Endometrial microvascular endothelial cells (primary cell): ENCODE measurements around the gene NT5DC3. TPM values are rescaled to one million over a fixed set of nuclear protein-coding genes. Genes with fewer than 3 reads are reported as not detected.

Source experiments
- in situ Hi-C: cut with HindIII; loops from 2 replicates; pipeline ENCODE4 v1.10.0; 2017; ENCODE audit warnings: low sequenced_read_pairs, low pct_unique_long_range_greater_than_20kb; ENCODE audit errors: inconsistent ontology term
- total RNA-seq: library from RNA; depleted of rRNA; stranded (reverse); fragments of >200 nt; gene quantifications from one replicate; pipeline ENCODE4 v1.2.3, GENCODE V29; 2015; ENCODE audit errors: inconsistent ontology term

NT5DC3 gene
- total RNA-seq, 1 donor from 2014 or later = 7.0 TPM

DNA sequence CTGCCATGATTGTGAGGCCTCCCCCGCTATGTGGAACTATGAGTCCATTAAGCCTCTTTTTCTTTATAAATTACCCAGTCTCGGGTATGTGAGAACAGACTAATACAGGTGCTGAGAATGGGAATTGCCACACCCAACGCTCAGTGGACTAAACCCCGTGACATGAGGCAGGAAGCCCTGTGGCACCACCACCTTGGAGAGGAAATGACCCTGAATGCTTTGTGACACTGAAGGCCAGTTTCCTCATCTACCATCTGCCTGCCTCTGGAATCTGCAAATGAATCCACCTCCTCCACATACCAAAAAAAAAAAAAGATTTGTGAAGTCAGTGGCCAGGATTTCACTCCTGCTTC lies 41.6 kb downstream of the NT5DC3 start:
- in situ Hi-C loops = no loop called here

DNA sequence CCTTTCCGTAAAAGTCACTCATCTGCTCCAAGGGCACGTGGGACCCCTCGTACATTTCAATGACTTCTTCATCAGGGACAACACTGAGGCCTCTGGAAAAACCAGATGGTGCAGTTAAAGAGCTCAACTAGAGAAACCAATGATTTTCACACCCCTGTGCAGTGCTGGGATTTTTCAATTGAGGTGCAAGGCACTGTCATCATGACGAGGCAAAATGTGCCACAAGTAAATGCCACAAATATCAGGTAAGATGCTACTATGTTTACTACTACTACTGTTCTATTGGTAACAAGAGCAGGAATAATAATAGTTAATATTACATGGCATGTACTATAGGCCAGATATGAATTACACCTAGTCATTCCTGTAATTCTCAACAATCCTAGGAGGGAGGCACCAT lies 42.4 kb downstream of the NT5DC3 start:
- in situ Hi-C loops = no loop called here

GRCh38 chr12:103794309-103795213 lies 46.5 kb downstream of the NT5DC3 start:
- in situ Hi-C loops = no loop called here

- in situ Hi-C loops = no loop called here
These were observed 47.5 kb downstream of the NT5DC3 start for GRCh38 chr12:103793512-103794045.

GRCh38 chr12:103793046-103793445 lies 48.0 kb downstream of the NT5DC3 start:
- in situ Hi-C loops = no loop called here

GRCh38 chr12:103791350-103791920 lies 49.6 kb downstream of the NT5DC3 start:
- in situ Hi-C loops = no loop called here

DNA sequence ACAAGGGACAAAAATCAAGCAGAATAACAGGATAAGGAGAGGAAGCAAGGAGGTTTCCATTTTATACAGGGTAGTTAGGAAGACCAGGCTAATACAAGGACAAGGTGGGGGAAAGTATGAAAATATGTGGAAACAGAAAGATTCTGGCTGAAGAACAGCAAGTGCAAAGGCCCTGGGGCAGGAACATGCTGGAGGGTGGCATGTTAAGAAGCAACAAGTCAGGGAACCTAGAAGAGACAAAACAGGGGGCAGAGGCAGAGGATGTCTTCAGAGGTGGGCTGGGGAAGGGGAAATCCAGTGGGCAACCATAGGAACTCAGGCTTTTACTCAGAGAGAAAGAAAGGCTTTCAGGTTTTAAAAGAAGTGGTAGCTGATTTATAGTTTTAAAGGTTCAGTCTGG lies 54.8 kb downstream of the NT5DC3 start:
- in situ Hi-C loops = no loop called here

DNA sequence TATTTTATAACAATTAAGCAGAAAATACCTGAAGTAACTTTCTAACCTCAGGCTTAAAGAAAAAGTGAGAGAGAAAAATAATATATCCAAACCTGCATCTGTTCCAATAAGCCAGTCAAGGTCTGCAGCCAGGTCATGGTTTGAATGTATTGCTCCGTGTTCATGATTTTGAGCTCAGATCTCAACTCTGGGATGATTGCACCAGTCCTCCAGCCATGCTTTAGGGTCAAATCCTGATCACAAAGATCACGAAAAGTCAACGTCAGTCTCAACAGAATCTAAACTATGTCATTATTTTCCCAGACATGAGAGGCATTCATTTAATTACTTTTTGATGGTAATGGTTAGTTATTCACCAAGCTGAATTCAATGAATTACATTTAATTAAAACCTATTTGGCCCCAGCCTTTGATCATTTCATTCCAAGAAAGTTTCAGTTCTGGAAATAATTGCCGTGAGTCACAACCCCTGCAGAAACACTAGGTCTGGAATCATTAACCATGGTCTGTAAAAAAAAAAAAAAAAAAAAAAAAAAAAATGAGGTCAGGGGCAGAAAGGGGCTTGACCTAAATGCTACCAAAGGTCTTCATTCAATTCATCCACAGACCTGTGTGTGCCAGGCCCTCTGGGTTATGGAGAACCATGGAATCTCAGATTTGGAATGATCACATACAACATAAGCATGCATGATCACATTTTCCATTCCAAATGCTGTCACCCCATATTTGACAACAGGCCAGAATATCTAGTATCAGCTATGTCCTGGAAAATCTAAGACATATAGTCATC lies 55.6 kb downstream of the NT5DC3 start:
- in situ Hi-C loops = no loop called here

DNA sequence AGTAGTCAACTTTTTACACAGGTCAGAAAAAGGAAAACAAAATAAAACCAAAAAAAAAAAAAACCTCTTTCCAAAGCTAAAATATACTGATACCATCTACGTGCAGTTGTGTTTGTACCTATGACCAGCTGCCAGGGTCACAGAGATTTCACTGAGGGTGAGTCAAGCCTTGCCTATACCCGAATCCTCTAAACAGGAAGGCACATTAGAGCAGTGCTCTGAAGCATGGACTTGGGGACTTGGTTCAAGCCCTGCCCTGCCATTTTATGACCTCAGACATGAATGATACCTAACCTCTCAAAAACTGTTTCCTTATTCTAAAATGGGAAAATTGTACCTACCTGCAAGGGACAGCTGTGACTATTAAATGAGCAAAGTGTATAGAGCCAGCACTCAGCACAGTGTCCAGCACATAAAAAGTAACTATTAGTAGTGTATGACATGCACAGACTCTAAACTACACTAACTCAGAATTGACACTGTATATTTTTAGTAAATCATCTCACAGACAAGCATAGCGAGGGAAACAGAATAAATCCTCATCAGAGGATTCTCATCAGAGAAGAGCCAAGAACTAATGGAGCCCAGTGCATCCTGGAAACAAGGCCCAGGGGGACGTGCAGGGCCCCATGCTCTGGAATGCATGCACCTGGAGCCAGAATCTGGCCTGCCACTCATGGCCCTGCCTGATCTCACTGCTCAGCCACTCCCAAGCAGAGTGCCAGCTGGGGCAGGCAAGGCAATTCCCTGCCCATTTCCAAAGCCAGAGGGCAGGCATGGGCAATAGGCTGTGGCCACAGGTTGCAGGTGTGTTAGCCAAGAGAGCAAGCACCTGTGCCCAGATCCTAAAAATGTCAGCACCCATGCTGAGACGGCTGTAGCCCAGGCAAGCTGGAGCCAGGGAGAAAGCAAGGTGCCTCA lies 57.0 kb downstream of the NT5DC3 start:
- in situ Hi-C loops = no loop called here

DNA sequence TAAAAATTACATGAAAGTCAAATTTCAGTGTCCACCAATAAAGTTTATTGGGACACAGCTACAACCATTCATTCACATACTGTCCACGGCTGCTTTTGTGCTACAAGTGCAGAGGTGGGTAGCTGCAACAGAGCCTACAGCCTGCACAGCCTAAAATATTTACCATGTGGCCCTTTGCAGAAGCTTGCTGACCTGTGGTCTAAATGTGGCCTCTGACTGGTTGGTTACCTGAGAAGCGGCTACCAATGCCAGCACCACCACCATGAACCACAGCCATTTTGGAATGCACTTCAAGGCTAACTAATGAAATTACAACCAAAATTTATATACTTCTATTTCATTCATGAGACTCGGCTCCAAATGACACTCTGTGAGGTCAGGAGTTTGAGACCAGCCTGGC lies 58.6 kb downstream of the NT5DC3 start:
- in situ Hi-C loops = no loop called here

DNA sequence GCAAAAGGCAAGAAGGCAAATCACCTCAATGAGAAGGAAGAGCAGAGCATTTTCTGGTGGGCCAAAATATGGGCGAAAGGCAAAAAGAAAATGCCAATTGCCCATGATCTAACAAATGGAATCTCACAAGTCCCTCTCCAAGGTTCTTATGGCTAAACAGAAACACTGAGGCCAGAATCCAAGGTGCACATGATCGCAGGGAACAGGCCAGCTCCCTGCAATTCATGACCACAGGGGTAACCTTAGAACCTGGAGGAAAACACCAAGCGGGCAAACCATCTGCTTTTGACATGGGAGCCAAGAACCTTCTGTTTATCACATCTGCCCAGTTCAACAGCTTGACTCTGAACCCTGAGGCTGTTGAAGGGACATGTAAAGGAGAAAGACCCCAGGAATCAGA lies 60.0 kb downstream of the NT5DC3 start:
- in situ Hi-C loops = no loop called here

DNA sequence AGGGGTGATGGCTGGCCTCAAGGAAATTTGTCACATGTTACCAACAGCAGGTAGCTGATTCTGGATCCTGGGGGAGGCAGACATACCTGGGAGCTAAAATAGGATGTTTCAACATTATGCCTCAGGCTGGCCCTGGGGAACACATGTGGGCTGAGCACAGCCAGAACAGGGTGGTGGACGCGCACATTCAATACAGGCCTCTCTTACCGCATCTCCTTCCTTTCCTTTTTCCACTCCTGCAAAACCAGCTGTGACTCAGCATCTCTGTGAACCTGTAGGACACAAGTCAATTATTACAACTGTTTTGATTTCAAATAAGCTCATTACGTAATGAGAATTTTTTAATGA lies 61.0 kb downstream of the NT5DC3 start:
- in situ Hi-C loops = no loop called here

DNA sequence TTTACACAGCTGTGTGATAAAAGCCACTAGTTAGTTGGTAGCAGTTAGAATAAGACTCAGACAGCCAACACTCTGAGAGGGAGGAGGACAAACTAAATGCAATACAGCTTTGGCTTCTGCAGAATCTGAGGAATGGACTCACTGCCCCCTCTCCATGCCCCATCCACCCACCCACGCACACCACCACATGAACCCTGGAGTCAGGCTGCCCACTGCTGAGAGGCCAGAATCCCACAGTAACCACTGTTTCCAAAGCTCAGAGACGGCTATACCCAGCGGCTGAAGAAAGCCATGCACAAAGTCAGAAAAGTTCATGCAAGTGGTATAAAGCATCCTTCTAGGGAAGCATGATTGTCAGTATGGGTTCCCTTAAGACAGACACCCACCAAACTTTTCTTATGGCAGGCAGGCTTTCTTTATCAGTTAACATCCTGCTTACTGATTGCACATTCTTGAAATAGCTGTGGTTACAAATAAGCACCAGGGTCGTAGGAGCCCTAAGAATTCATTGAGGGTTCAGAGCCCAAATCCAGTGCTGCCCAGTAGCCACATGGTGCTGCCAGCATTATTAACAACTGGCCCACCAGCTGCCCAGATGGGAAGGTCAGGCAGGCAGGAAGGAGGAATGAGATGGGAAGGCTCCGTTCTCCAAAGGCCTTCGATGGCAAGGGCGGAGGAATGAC lies 61.5 kb downstream of the NT5DC3 start:
- in situ Hi-C loops = no loop called here

DNA sequence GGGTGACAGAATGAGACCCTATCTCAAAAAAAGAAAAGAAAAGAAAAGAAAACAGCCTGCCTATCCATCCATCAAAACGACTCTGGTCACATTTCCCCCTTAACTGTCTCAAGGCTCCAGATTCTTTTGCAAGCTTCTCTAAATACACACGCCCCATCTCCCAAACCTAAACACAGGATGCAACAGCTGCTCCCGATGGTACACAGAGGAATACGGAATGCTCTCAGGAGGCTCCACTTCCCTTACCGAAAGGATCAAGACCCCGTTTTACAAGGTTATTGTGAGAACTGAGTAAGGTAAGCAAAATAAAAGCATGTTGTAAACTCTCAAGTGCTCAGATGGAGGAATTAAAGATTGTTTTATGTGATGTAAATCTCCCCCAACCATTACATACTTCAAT lies 62.3 kb downstream of the NT5DC3 start:
- in situ Hi-C loops = no loop called here

- in situ Hi-C loops = no loop called here
These were observed 66.0 kb downstream of the NT5DC3 start for GRCh38 chr12:103774977-103775560.

DNA sequence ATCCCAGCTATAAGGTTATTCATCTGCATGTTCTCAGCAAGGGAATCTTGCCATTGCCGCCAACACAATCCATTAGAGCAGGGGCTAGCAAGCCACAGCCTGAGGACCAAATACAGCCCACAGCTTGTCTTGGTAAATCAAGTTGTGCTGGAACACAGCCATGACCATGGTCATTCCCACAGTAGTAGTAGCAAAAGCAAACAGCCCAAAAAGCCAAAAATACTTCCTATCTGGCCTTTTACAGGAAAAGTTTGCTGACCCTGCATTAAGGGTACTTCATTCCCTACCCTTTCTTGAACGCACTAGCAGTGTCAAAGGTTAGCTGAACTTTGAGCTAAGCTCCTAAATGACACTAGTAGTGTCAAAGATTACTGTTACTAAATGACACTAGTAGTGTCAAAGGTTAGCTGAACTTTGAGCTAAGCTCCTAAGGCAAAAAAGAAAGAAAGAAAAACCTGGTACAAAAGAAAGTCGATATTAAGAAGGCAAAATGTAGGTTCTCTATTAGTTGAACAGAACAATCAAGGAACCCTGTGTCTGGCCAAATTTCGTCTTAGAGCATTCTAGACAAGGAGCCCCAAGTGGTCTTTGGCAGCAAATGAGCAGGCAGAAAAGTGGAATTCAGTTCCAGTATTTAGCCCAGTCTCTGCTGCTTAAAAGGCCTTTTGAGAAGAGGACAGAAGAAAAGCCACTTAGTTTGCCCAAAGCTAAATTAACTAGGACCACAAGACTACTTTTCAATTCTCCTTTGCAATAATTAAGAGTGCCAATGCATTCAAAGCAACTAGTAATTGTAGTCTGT lies 67.7 kb downstream of the NT5DC3 start:
- in situ Hi-C loops = no loop called here
